HEK293 (cell line): ENCODE results near the gene PKLR.
A peak's percentile ranks its signal among the peaks of the same experiment; 100 is the strongest.

Source experiments
- CTCF ChIA-PET: fragments of 350-600 bp; formaldehyde crosslinking; extraction: SDS; loops from one replicate; lab custom pipeline; 2021; ENCODE audit warnings: antibody characterized with exemption; lab: Yijun Ruan, JAX
- POLR2A ChIA-PET: fragments of 300-600 bp; formaldehyde crosslinking; extraction: SDS; loops from one replicate; lab custom pipeline; 2020; ENCODE audit warnings: antibody characterized with exemption, inconsistent platforms; lab: Yijun Ruan, JAX
- H3K27ac ChIP-seq: fragments of 200-500 bp; sonication (Bioruptor generic); 2 replicates; pipeline ENCODE4 v1.5.1; 2014; ENCODE audit warnings: low read depth, low read length, control low read depth, inconsistent platforms; ENCODE audit errors: extremely low read depth
- H3K36me3 ChIP-seq, 2 experiments: fragments of 200-500 bp in 1 of 2; sonication (Bioruptor generic) in 1 of 2; 1 replicate in 1 of 2; 2 replicates in 1 of 2; pipeline ENCODE4 v1.5.1; 2014 to 2017; ENCODE audit warnings: inconsistent platforms in 2 of 2, low read length in 2 of 2; ENCODE audit not compliant: control insufficient read depth in 2 of 2, insufficient read depth in 1 of 2
- H3K4me1 ChIP-seq: fragments of 200-500 bp; sonication (Bioruptor generic); 2 replicates; pipeline ENCODE4 v1.5.1; 2014; ENCODE audit warnings: mild to moderate bottlenecking, low read length, inconsistent platforms; ENCODE audit not compliant: control insufficient read depth, insufficient read depth
- H3K4me3 ChIP-seq: 2 replicates; pipeline ENCODE4 v1.5.1; 2011; ENCODE audit warnings: low read depth, mild to moderate bottlenecking, control low read depth, low read length, moderate library complexity
- H3K9me3 ChIP-seq: fragments of 200-500 bp; sonication (Bioruptor generic); 2 replicates; pipeline ENCODE4 v1.5.1; 2014; ENCODE audit warnings: low read depth, low read length, inconsistent platforms; ENCODE audit not compliant: control insufficient read depth, insufficient read depth
- MEIS1 ChIP-seq: sonication (generic); formaldehyde crosslinking; IDR thresholded peaks from 2 replicates; pipeline ENCODE4 v1.8.1; 2022; ENCODE audit warnings: missing genetic modification reagents, mild to moderate bottlenecking, borderline replicate concordance
- MYNN ChIP-seq: fragments of 450-650 bp; formaldehyde crosslinking; IDR thresholded peaks from 2 replicates; pipeline ENCODE4 v1.5.1; 2016; ENCODE audit warnings: missing biosample characterization, missing genetic modification characterization, borderline replicate concordance
- SCRT2 ChIP-seq: fragments of 450-650 bp; formaldehyde crosslinking; IDR thresholded peaks from 2 replicates; pipeline ENCODE4 v1.5.1; 2016; ENCODE audit warnings: missing biosample characterization, missing genetic modification characterization
- ZEB2 ChIP-seq: fragments of 450-650 bp; formaldehyde crosslinking; IDR thresholded peaks from 2 replicates; pipeline ENCODE4 v1.5.1; 2016; ENCODE audit warnings: missing biosample characterization, missing genetic modification characterization
- ZFP37 ChIP-seq: fragments of 450-650 bp; formaldehyde crosslinking; IDR thresholded peaks from 2 replicates; pipeline ENCODE4 v1.5.1; 2016; ENCODE audit warnings: missing biosample characterization, missing genetic modification characterization
- ZNF146 ChIP-seq: fragments of 450-650 bp; formaldehyde crosslinking; IDR thresholded peaks from 2 replicates; pipeline ENCODE4 v1.5.1; 2016; ENCODE audit warnings: missing biosample characterization, missing genetic modification characterization
- ZNF16 ChIP-seq: fragments of 450-650 bp; formaldehyde crosslinking; IDR thresholded peaks from 2 replicates; pipeline ENCODE4 v1.5.1; 2016; ENCODE audit warnings: low read depth, missing biosample characterization, missing genetic modification characterization
- ZNF169 ChIP-seq: fragments of 450-650 bp; formaldehyde crosslinking; IDR thresholded peaks from 2 replicates; pipeline ENCODE4 v1.5.1; 2016; ENCODE audit warnings: missing biosample characterization, missing genetic modification characterization
- ZNF184 ChIP-seq: fragments of 450-650 bp; IDR thresholded peaks from 2 replicates; pipeline ENCODE4 v1.5.1; 2018; ENCODE audit warnings: missing biosample characterization, mild to moderate bottlenecking, missing genetic modification characterization
- ZNF2 ChIP-seq: fragments of 450-650 bp; formaldehyde crosslinking; IDR thresholded peaks from 2 replicates; pipeline ENCODE4 v1.5.1; 2016; ENCODE audit warnings: missing biosample characterization, missing genetic modification characterization
- ZNF221 ChIP-seq: fragments of 450-650 bp; formaldehyde crosslinking; IDR thresholded peaks from 2 replicates; pipeline ENCODE4 v1.5.1; 2017; ENCODE audit warnings: missing biosample characterization, missing genetic modification characterization, borderline replicate concordance
- ZNF248 ChIP-seq: fragments of 450-650 bp; formaldehyde crosslinking; IDR thresholded peaks from 2 replicates; pipeline ENCODE4 v1.5.1; 2017; ENCODE audit warnings: missing biosample characterization, missing genetic modification characterization
- ZNF335 ChIP-seq: fragments of 450-650 bp; formaldehyde crosslinking; conservative IDR thresholded peaks from 2 replicates; pipeline ENCODE4 v1.5.1; 2016; ENCODE audit warnings: missing biosample characterization, missing genetic modification characterization
- ZNF366 ChIP-seq: fragments of 450-650 bp; formaldehyde crosslinking; conservative IDR thresholded peaks from 2 replicates; pipeline ENCODE4 v1.5.1; 2016; ENCODE audit warnings: missing biosample characterization, missing genetic modification characterization
- ZNF521 ChIP-seq: fragments of 450-650 bp; formaldehyde crosslinking; IDR thresholded peaks from 2 replicates; pipeline ENCODE4 v1.5.1; 2017; ENCODE audit warnings: missing biosample characterization, mild to moderate bottlenecking, missing genetic modification characterization
- ZNF558 ChIP-seq: fragments of 450-650 bp; formaldehyde crosslinking; IDR thresholded peaks from 2 replicates; pipeline ENCODE4 v1.5.1; 2016; ENCODE audit warnings: missing biosample characterization, missing genetic modification characterization
- ZNF701 ChIP-seq: fragments of 450-650 bp; formaldehyde crosslinking; IDR thresholded peaks from 2 replicates; pipeline ENCODE4 v1.5.1; 2016; ENCODE audit warnings: missing biosample characterization, missing genetic modification characterization
- TF ChIP-seq, protein P1 (sequence below): fragments of 450-650 bp; formaldehyde crosslinking; IDR thresholded peaks from 2 replicates; pipeline ENCODE4 v1.5.0; 2017; ENCODE audit warnings: missing biosample characterization, missing genetic modification characterization, borderline replicate concordance
- TF ChIP-seq, protein P2 (sequence below): fragments of 450-650 bp; formaldehyde crosslinking; IDR thresholded peaks from 2 replicates; pipeline ENCODE4 v1.5.1; 2016; ENCODE audit warnings: missing biosample characterization, missing genetic modification characterization
- TF ChIP-seq, protein P3 (sequence below): fragments of 450-650 bp; formaldehyde crosslinking; IDR thresholded peaks from 2 replicates; pipeline ENCODE4 v1.5.1; 2016; ENCODE audit warnings: missing biosample characterization, missing genetic modification characterization
- TF ChIP-seq, protein P4 (sequence below): fragments of 450-650 bp; formaldehyde crosslinking; IDR thresholded peaks from 2 replicates; pipeline ENCODE4 v1.5.1; 2017; ENCODE audit warnings: missing biosample characterization, missing genetic modification characterization

Gene PKLR

DNA sequence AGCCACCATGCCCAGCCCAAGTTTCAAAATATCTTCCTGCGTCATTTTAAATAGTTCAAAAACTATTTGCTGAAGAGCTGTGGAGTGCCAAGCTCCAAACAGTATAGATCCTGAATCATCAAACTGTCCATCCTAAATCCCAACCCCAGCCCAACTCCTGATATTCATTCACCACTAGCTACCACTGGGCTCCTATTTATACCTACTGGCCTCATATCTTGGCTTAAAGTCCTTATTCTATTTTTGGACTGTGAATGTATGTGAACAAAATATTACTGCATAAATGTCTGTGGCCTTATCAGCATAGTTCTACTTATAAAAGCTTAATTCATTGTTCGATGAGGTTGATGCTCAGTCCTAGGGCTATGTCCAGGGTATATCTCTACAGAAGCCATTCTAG lies 33.9 kb downstream of the PKLR start (continued):
- TF ChIP-seq, protein P1, sequence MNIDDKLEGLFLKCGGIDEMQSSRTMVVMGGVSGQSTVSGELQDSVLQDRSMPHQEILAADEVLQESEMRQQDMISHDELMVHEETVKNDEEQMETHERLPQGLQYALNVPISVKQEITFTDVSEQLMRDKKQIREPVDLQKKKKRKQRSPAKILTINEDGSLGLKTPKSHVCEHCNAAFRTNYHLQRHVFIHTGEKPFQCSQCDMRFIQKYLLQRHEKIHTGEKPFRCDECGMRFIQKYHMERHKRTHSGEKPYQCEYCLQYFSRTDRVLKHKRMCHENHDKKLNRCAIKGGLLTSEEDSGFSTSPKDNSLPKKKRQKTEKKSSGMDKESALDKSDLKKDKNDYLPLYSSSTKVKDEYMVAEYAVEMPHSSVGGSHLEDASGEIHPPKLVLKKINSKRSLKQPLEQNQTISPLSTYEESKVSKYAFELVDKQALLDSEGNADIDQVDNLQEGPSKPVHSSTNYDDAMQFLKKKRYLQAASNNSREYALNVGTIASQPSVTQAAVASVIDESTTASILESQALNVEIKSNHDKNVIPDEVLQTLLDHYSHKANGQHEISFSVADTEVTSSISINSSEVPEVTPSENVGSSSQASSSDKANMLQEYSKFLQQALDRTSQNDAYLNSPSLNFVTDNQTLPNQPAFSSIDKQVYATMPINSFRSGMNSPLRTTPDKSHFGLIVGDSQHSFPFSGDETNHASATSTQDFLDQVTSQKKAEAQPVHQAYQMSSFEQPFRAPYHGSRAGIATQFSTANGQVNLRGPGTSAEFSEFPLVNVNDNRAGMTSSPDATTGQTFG (tag by site-specific recombination), result no peak
- TF ChIP-seq ZNF16, result no peak
- no peak for TF ChIP-seq MEIS1 (CRISPR knock-in tag)
- no peak for TF ChIP-seq ZNF521 (tag by site-specific recombination)
- no peak for TF ChIP-seq ZEB2 (tag by site-specific recombination)
- TF ChIP-seq ZNF2, result no peak
- TF ChIP-seq ZNF701 (tag by site-specific recombination), result no peak
- TF ChIP-seq, protein P2, sequence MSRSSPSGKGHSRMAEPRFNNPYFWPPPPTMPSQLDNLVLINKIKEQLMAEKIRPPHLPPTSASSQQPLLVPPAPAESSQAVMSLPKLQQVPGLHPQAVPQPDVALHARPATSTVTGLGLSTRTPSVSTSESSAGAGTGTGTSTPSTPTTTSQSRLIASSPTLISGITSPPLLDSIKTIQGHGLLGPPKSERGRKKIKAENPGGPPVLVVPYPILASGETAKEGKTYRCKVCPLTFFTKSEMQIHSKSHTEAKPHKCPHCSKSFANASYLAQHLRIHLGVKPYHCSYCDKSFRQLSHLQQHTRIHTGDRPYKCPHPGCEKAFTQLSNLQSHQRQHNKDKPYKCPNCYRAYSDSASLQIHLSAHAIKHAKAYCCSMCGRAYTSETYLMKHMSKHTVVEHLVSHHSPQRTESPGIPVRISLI (tag by site-specific recombination), result no peak
- no peak for TF ChIP-seq ZNF335 (tag by site-specific recombination)
- no peak for TF ChIP-seq ZNF366 (tag by site-specific recombination)
- TF ChIP-seq ZNF248, result no peak

DNA sequence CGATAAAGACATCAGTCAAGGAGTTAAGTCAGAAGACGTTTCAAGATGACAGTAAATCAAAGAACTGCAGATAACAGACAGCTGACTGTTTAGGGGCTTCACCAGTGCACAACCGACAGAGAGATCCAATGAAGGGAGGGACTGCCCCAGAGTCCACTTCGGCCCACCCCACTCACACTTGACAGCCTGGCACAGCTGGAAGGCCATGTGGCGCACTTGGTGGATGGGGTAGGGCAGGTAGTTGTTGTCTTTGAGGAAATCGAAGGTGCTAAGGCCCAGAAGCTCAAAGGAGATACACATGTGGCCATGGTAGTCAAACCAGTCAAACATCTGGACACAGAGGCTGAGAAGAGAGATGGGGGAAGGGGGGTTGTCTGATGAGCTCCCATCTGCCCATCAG lies 34.7 kb downstream of the PKLR start:
- ChIA-PET CTCF (interaction anchor here (0.6 to 2.1 kb wide), 7 partner anchors 9 to 1789 kb away, joined by 3 to 20 read pairs (median 3); partner anchors contain the start of gene ENTREP3), POLR2A (interaction anchor here (0.9 to 1.4 kb wide), 4 partner anchors 10 to 50 kb away, joined by 3 to 4 read pairs (median 4); partner anchors contain the start of gene ENTREP3)
- TF ChIP-seq ZFP37 (tag by site-specific recombination), result no peak
- Histone ChIP-seq H3K4me3 (no peak overlapping the region), H3K36me3 (peaks cover 36 to 87% of the 10 kb centered on the region in 2 experiments), H3K4me1 (no peaks in the 10 kb centered on the region), H3K27ac (peak overlapping the region; percentile 26; the same call in 1 of the 2 replicates), H3K9me3 (no peaks in the 10 kb centered on the region)

DNA sequence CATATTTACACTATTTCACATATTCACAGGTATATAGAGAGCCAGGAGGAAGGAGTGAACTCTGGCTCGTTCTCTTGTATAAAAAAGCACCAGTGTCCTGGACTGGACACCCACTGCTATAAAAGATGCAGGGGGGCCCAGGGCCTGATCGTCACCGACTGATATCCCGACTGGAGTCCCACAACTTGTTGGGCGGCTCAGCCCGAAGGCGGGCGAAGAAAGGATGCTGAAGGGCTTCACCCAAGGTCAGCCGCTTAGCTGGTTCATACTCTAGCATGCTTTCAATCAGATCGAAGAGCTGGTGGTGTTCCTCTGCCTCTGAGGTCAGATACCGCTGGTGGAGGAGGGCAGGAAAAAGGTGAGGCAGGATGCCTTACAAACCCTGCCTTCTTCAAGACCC lies 38.2 kb downstream of the PKLR start:
- Histone ChIP-seq H3K4me1 (no peaks in the 10 kb centered on the region), H3K4me3 (no peak overlapping the region), H3K9me3 (no peaks in the 10 kb centered on the region), H3K27ac (peak overlapping the region; percentile 35; the same call in 1 of the 2 replicates), H3K36me3 (peaks cover 17 to 78% of the 10 kb centered on the region in 2 experiments)
- TF ChIP-seq, protein P3, sequence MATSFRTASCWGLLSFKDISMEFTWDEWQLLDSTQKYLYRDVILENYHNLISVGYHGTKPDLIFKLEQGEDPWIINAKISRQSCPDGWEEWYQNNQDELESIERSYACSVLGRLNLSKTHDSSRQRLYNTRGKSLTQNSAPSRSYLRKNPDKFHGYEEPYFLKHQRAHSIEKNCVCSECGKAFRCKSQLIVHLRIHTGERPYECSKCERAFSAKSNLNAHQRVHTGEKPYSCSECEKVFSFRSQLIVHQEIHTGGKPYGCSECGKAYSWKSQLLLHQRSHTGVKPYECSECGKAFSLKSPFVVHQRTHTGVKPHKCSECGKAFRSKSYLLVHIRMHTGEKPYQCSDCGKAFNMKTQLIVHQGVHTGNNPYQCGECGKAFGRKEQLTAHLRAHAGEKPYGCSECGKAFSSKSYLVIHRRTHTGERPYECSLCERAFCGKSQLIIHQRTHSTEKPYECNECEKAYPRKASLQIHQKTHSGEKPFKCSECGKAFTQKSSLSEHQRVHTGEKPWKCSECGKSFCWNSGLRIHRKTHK (tag by site-specific recombination), result no peak
- TF ChIP-seq MYNN (tag by site-specific recombination) (no peak), ZNF184 (no peak), ZNF169 (no peak), ZNF221 (tag by site-specific recombination) (no peak), ZNF558 (tag by site-specific recombination) (no peak), SCRT2 (tag by site-specific recombination) (no peak), ZNF146 (tag by site-specific recombination) (no peak)
- TF ChIP-seq, protein P4, sequence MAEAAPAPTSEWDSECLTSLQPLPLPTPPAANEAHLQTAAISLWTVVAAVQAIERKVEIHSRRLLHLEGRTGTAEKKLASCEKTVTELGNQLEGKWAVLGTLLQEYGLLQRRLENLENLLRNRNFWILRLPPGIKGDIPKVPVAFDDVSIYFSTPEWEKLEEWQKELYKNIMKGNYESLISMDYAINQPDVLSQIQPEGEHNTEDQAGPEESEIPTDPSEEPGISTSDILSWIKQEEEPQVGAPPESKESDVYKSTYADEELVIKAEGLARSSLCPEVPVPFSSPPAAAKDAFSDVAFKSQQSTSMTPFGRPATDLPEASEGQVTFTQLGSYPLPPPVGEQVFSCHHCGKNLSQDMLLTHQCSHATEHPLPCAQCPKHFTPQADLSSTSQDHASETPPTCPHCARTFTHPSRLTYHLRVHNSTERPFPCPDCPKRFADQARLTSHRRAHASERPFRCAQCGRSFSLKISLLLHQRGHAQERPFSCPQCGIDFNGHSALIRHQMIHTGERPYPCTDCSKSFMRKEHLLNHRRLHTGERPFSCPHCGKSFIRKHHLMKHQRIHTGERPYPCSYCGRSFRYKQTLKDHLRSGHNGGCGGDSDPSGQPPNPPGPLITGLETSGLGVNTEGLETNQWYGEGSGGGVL (tag by site-specific recombination), result no peak
- ChIA-PET CTCF (interaction anchor here (0.8 to 6.2 kb wide), 2 partner anchors 13 to 15 kb away, joined by 5 to 91 read pairs; no protein-coding TSS in a partner anchor), POLR2A (interaction anchor here (2.6 kb wide), 1 partner anchor 10 kb away, joined by 19 read pairs; the partner anchor contains the start of gene CLK2)
